Progenitor cell of endocrine pancreas (in vitro differentiated cells): ENCODE results near the gene PLXNC1. TPM values are rescaled to one million over a fixed set of nuclear protein-coding genes. Genes with fewer than 3 reads are reported as not detected.

ENCODE experiments used
- DNase-seq: peaks from one replicate; pipeline ENCODE4 v3.0.0; 2021; ENCODE audit warnings: low spot score; ENCODE audit not compliant: unreplicated experiment
- H3K27ac Mint-ChIP-seq: 2 replicates; pipeline ENCODE4 v1.8.0; 2021; ENCODE audit warnings: mild to moderate bottlenecking, moderate library complexity, mixed read lengths
- H3K27me3 Mint-ChIP-seq: 2 replicates; pipeline ENCODE4 v1.8.0; 2021; ENCODE audit warnings: mixed read lengths
- H3K36me3 Mint-ChIP-seq: 2 replicates; pipeline ENCODE4 v1.8.0; 2022; ENCODE audit warnings: mixed read lengths; ENCODE audit not compliant: insufficient read depth
- H3K4me1 Mint-ChIP-seq: 2 replicates; pipeline ENCODE4 v1.8.0; 2021; ENCODE audit warnings: low read depth, mixed read lengths
- H3K4me3 Mint-ChIP-seq: 2 replicates; pipeline ENCODE4 v1.8.0; 2021; ENCODE audit warnings: low read depth, mild to moderate bottlenecking, moderate library complexity, mixed read lengths
- H3K9me3 Mint-ChIP-seq: 2 replicates; pipeline ENCODE4 v1.8.0; 2021; ENCODE audit warnings: low read depth, mixed read lengths
- total RNA-seq: library from RNA; stranded (reverse); gene quantifications from 2 replicates; pipeline ENCODE4 v1.2.1, GENCODE V29; 2021
- TF ChIP-seq, protein P1 (sequence below): fragments of 200-600 bp; sonication (generic); IDR thresholded peaks from one replicate; pipeline ENCODE4 v1.5.0; 2021; ENCODE audit warnings: antibody characterized with exemption, mild to moderate bottlenecking; ENCODE audit not compliant: unreplicated experiment

Gene PLXNC1
- total RNA-seq, 1 donor from 2014 or later = 25.7 TPM

DNA sequence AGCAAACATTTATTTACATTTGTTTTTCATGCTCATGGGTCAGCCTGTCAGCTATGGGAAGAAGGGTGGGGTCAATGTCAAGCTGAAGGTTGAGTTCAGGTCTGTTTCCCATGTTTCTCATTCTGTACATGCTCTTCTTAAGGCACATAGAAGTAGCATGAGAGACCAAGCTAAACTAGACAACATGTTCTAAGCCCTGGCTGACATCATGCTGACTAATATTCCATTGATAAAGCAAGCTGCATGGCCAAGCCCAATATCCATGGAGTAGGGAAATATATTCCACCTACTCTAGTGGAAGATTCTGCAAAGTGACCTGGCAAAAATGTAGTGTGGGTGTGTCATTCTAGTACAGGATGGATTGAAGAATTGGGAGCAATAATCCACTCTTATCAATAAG lies 44.1 kb downstream of the PLXNC1 start:
- Mint-ChIP-seq H3K36me3 (peaks cover 18% of the 10 kb centered on the region), H3K9me3 (peaks cover 11% of the 10 kb centered on the region), H3K4me3 (no peak overlapping the region), H3K4me1 (no peaks in the 10 kb centered on the region), H3K27ac (no peak overlapping the region), H3K27me3 (no peaks in the 10 kb centered on the region)
- TF ChIP-seq, protein P1, sequence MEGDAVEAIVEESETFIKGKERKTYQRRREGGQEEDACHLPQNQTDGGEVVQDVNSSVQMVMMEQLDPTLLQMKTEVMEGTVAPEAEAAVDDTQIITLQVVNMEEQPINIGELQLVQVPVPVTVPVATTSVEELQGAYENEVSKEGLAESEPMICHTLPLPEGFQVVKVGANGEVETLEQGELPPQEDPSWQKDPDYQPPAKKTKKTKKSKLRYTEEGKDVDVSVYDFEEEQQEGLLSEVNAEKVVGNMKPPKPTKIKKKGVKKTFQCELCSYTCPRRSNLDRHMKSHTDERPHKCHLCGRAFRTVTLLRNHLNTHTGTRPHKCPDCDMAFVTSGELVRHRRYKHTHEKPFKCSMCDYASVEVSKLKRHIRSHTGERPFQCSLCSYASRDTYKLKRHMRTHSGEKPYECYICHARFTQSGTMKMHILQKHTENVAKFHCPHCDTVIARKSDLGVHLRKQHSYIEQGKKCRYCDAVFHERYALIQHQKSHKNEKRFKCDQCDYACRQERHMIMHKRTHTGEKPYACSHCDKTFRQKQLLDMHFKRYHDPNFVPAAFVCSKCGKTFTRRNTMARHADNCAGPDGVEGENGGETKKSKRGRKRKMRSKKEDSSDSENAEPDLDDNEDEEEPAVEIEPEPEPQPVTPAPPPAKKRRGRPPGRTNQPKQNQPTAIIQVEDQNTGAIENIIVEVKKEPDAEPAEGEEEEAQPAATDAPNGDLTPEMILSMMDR = no peak
- no peak for DNase-seq

DNA sequence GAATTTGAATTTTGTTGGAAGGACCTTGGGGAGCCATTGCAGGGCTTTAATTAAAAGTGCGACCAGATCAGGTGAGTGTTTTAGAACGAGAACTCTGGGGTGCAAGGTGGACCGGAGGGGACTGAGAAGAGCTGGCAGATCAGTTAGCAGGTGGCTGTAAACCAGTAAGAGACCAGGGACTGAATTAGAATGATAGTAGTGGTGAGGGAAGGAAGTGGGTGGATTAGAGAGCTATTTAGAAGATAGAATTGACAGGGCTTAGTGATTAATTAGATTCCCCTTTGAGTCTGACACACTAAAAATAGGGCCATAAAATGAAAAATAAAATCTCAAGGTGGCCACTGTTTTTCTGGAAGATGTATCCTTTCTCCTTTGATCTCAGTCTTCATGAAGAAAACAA lies 44.8 kb downstream of the PLXNC1 start:
- no peak overlapping the region for H3K4me3 Mint-ChIP-seq
- H3K27ac Mint-ChIP-seq = no peak overlapping the region
- no peaks in the 10 kb centered on the region for H3K4me1 Mint-ChIP-seq
- TF ChIP-seq, protein P1 = no peak
- DNase-seq = no peak
- peaks cover 18% of the 10 kb centered on the region for H3K36me3 Mint-ChIP-seq
- no peaks in the 10 kb centered on the region for H3K27me3 Mint-ChIP-seq
- H3K9me3 Mint-ChIP-seq = peaks cover 11% of the 10 kb centered on the region

DNA sequence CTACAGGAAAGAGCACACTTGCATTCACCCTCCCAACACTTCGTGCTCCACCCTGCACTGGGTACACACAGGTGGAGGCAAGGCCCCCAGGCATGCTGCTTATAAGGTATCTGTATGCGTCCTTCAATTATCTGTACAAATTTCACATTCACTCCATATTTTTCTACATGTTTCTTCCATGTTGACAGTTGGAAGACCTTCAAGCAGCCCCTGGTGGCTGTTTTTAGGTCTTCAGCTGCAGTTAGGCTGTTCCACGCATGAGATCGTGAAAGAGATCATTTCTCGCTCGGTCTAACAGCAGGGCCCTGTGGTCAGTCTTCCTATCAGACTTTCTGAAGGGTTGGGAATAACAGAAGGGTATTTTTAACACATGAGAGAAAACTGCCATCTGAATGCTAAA lies 47.1 kb downstream of the PLXNC1 start:
- Mint-ChIP-seq H3K27me3 (no peaks in the 10 kb centered on the region), H3K36me3 (peaks cover 20% of the 10 kb centered on the region), H3K9me3 (peaks cover 11% of the 10 kb centered on the region), H3K4me1 (peaks cover 6% of the 10 kb centered on the region), H3K27ac (no peak overlapping the region), H3K4me3 (no peak overlapping the region)
- no peak for DNase-seq
- TF ChIP-seq, protein P1 = peak; percentile 33

DNA sequence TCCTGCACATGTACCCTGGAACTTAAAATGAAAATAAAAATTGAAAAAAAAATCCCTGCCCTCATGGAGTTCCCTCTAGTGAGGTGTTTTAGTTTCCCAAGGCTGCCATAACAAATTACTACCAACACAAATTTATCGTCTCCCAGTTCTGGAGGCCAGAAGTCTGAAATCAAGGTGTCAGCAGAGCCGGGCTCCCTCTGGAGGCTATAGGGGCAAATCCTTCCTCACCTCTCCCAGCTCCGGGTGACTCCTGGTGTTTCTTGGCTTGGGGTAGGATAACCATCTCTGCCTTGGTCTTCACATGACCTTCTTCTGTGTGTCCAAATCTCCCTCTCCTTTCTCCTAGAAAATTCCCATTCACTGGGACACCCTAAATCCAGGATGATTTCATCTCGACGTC lies 50.1 kb downstream of the PLXNC1 start:
- peaks cover 6% of the 10 kb centered on the region for H3K9me3 Mint-ChIP-seq

DNA sequence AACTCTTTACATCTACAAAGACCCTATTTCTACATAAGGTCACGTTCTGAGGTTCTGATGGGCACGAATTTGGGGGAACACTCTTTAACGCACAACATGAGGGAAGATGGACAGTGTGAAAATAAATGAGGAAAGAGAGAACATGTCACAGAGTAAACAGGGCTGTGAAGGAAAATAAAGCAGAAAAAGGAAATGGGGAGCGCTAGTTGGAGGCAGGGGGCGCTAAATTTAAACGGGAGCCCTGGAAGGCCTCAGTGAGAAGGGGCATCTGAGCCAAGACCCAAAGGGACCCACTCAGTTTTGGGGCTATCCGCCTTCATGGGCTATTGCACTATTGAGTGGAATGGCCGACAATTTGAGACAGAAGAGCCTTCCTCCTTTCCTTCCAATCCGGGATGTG lies 50.5 kb downstream of the PLXNC1 start:
- Mint-ChIP-seq H3K36me3 (peaks cover 9% of the 10 kb centered on the region), H3K27ac (no peak overlapping the region), H3K4me3 (no peak overlapping the region), H3K4me1 (peaks cover 11% of the 10 kb centered on the region), H3K9me3 (peaks cover 2% of the 10 kb centered on the region), H3K27me3 (no peaks in the 10 kb centered on the region)
- TF ChIP-seq, protein P1 = no peak
- no peak for DNase-seq

More for the DNA sequence above, 50.1 kb downstream of the PLXNC1 start:
- Mint-ChIP-seq H3K36me3 (peaks cover 12% of the 10 kb centered on the region), H3K27ac (no peak overlapping the region), H3K4me1 (peaks cover 11% of the 10 kb centered on the region), H3K4me3 (no peak overlapping the region), H3K27me3 (no peaks in the 10 kb centered on the region)
- DNase-seq = no peak
- TF ChIP-seq, protein P1 = no peak
